Prostate gland (tissue), 2 donors: ENCODE measurements around the gene IRAK3. TPM values are rescaled to one million over a fixed set of nuclear protein-coding genes. Genes with fewer than 3 reads are reported as not detected.

Source experiments
- DNase-seq: peaks from one replicate; pipeline ENCODE4 v3.0.0-alpha.2; 2019; ENCODE audit warnings: low spot score
- H3K27ac ChIP-seq, 2 donors: fragments of 200-600 bp; sonication (generic); 2 replicates each; pipeline ENCODE4 v1.5.1; 2017 to 2019
- H3K27me3 ChIP-seq: fragments of 200-600 bp; sonication (generic); replicated peaks from 2 replicates; pipeline ENCODE4 v1.5.1; 2019; ENCODE audit not compliant: insufficient read depth
- H3K36me3 ChIP-seq, 2 donors: fragments of 200-600 bp; sonication (generic); 1 replicate in 1 of 2; 2 replicates in 1 of 2; pipeline versions ENCODE4 v1.5.1 to v1.8.1; 2017 to 2019
- H3K4me1 ChIP-seq: fragments of 200-600 bp; sonication (generic); replicated peaks from 2 replicates; pipeline ENCODE4 v1.5.1; 2019
- H3K4me3 ChIP-seq, 2 donors: fragments of 200-600 bp; sonication (generic); 2 replicates each; pipeline ENCODE4 v1.5.1; 2017 to 2019
- H3K9me3 ChIP-seq: fragments of 200-600 bp; sonication (generic); 2 replicates; pipeline ENCODE4 v1.5.1; 2017
- POLR2A ChIP-seq: fragments of 450-650 bp; IDR thresholded peaks from one replicate; pipeline ENCODE4 v1.6.1; 2016; ENCODE audit warnings: antibody characterized with exemption, mild to moderate bottlenecking
- POLR2AphosphoS5 ChIP-seq: sonication (generic); formaldehyde crosslinking; IDR thresholded peaks from one replicate; pipeline ENCODE4 v1.6.1; 2017; ENCODE audit warnings: antibody characterized with exemption
- WGBS: methylation state at CpG from one replicate; pipeline ENCODE4 v1.1.5; 2018; 5-methylcytosine and 5-hydroxymethylcytosine counted together
- intact Hi-C: fragments of 100-400 bp; cut with DNase I; formaldehyde crosslinking; loops from one replicate; pipeline ENCODE4 v1.14.2; 2022
- total RNA-seq, 2 donors: library from RNA; depleted of rRNA; stranded (reverse); fragments of >200 nt; gene quantifications; one replicate each; pipeline ENCODE4 v1.1.0, GENCODE V29; 2016
- TF ChIP-seq, protein P1 (sequence below), 4 experiments: fragments of 200-600 bp in 2 of 4; fragments of 450-650 bp in 2 of 4; sonication (generic) in 2 of 4; IDR thresholded peaks; 1 replicate in 3 of 4; 2 replicates in 1 of 4; pipeline ENCODE4 v1.5.1; 2016 to 2019; ENCODE audit warnings: antibody characterized with exemption in 4 of 4, mild to moderate bottlenecking in 2 of 4, moderate library complexity in 2 of 4

Gene IRAK3
- total RNA-seq, 2 donors from 2014 or later = 4.5 to 9.5 TPM

DNA sequence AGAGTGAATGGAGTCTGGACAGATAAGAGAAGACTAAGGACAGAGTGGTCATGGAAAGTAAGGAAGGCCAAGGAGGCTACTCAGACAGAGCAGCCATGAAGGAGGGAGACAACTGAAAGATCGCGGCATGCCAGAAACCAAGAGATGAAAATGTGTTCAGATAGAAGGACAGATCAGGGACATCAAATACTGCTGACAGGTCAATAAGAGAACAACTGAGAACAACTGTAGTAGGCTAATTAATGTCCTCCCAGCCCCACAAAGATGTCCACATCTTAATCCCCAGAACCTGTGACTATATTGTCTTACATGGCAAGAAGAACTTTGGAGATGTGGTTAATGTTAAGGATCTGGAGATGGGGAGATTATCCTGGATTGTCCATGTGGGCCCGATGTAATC is 98.3 kb downstream of the IRAK3 start:
- no peak for TF ChIP-seq POLR2A
- DNase-seq = no peak
- 93% methylated on average over 3 of the region's 3 CpGs for WGBS
- intact Hi-C loops = no loop called here
- Histone ChIP-seq H3K4me3 (no peak overlapping the region), H3K27me3 (no peaks in the 10 kb centered on the region), H3K9me3 (no peaks in the 10 kb centered on the region), H3K4me1 (no peaks in the 10 kb centered on the region), H3K36me3 (no peaks in the 10 kb centered on the region), H3K27ac (no peak overlapping the region)

DNA sequence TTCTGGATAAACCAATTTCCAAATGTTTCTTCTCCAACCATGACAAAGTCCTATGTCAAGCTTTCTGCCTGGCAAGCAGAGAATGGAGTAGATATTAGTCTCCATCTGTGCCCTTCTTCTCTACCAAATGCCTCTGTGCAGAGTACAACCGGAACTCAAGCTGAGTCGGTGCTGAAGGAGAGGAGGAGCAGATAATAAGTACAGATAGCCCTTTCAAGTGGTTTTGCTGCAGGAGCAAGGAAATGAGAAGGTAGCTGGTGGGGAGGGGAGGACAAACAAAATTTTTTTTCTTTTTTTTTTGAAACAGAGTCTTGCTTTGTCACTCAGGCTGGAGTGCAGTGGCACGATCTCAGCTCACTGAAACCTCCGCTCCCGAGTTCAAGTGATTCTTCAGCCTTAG is 99.1 kb downstream of the IRAK3 start:
- H3K9me3 ChIP-seq = no peaks in the 10 kb centered on the region
- no peak for DNase-seq
- H3K27me3 ChIP-seq = no peaks in the 10 kb centered on the region
- H3K4me1 ChIP-seq = no peaks in the 10 kb centered on the region
- TF ChIP-seq POLR2A (no peak), POLR2AphosphoS5 (no peak)
- TF ChIP-seq, protein P1, sequence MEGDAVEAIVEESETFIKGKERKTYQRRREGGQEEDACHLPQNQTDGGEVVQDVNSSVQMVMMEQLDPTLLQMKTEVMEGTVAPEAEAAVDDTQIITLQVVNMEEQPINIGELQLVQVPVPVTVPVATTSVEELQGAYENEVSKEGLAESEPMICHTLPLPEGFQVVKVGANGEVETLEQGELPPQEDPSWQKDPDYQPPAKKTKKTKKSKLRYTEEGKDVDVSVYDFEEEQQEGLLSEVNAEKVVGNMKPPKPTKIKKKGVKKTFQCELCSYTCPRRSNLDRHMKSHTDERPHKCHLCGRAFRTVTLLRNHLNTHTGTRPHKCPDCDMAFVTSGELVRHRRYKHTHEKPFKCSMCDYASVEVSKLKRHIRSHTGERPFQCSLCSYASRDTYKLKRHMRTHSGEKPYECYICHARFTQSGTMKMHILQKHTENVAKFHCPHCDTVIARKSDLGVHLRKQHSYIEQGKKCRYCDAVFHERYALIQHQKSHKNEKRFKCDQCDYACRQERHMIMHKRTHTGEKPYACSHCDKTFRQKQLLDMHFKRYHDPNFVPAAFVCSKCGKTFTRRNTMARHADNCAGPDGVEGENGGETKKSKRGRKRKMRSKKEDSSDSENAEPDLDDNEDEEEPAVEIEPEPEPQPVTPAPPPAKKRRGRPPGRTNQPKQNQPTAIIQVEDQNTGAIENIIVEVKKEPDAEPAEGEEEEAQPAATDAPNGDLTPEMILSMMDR (IDR thresholded peaks at IDR 0.05) = no peak
- WGBS = 65% methylated on average over 5 of the region's 5 CpGs
- H3K4me3 ChIP-seq = no peak overlapping the region
- no peaks in the 10 kb centered on the region for H3K36me3 ChIP-seq
- no peak overlapping the region for H3K27ac ChIP-seq
- intact Hi-C loops = no loop called here

DNA sequence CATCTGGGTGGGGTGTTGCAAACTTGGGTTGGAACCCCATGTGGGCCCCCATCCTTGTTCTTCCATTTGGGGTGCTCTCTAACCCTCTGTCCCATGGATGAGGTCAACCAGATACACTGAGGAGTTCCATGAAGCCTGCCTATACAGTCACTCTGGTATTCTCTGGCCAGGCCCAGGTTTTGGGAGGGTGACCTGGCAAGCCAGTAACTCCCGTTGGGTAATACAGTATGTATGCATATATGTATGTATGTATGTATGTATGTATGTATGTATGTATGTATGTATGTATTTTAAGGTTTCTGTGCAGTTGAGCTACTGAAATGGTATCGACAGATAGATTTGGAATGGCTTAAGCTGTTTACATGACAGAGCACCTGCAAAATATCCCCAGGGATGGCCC is 100.5 kb downstream of the IRAK3 start:
- TF ChIP-seq, protein P1 (IDR thresholded peaks at IDR 0.05) = no peak
- no peak for TF ChIP-seq POLR2A
- no peak for TF ChIP-seq POLR2AphosphoS5
- H3K9me3 ChIP-seq = no peaks in the 10 kb centered on the region
- H3K4me1 ChIP-seq = no peaks in the 10 kb centered on the region
- no peaks in the 10 kb centered on the region for H3K27me3 ChIP-seq
- H3K4me3 ChIP-seq = no peak overlapping the region
- WGBS = 95% methylated on average over 2 of the region's 2 CpGs
- no peaks in the 10 kb centered on the region for H3K36me3 ChIP-seq
- intact Hi-C loops = no loop called here
- no peak overlapping the region for H3K27ac ChIP-seq
- DNase-seq = no peak

DNA sequence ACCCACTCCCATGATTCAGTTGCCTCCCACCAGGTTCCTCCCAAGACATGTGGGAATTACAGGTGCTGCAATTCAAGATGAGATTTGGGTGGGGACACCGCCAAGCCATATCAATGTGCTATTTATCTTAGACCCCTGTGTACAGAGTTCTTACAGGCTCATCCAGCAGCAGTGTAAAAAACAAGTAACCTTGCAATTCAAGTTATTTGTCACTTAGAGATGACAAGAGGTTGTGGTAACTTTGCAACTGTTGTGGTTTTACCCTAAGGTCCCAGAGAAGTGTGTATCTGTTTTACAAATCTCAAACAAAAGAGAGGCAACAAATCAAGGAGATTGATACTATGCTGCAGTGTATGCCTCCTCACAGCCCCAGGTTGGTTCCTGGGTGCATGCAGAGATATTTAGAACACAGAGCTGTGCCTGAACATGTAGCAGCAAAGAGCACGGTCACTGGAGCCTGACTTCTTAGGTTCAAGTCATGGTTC is 101.7 kb downstream of the IRAK3 start:
- no peak for TF ChIP-seq POLR2A
- no peak for TF ChIP-seq POLR2AphosphoS5
- TF ChIP-seq, protein P1 (IDR thresholded peaks at IDR 0.05) = no peak
- no peaks in the 10 kb centered on the region for H3K4me1 ChIP-seq
- no peak overlapping the region for H3K4me3 ChIP-seq
- H3K27ac ChIP-seq = no peak overlapping the region
- intact Hi-C loops = no loop called here
- no peaks in the 10 kb centered on the region for H3K9me3 ChIP-seq
- DNase-seq = no peak
- no peaks in the 10 kb centered on the region for H3K27me3 ChIP-seq
- H3K36me3 ChIP-seq = no peaks in the 10 kb centered on the region
- 65% methylated on average over 2 of the region's 2 CpGs for WGBS

DNA sequence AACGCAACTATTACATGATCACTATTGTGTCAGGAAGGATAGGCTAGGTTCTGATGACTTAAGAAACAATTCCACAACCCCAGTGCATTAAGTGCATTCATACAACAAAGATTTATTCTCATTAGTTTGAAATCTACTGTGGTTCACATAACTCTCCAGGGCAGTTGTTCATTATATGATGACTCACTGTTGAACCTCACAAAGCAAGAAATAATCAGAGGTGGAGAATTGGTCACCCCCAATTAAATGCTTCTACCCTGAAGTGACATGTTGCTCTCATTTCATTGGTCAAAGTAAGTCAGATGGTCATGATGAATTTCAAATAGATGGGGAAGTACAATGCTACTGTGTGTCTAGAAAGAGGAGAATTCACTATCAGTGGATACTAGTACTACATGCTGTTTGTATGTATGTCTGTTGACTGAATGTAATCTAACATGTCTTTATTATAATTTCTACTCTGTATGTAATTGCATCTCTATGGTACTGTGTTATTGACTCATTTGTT is 107.2 kb downstream of the IRAK3 start:
- Histone ChIP-seq H3K36me3 (no peaks in the 10 kb centered on the region), H3K4me3 (no peak overlapping the region), H3K27ac (no peak overlapping the region), H3K27me3 (no peaks in the 10 kb centered on the region), H3K4me1 (no peaks in the 10 kb centered on the region), H3K9me3 (no peaks in the 10 kb centered on the region)
- intact Hi-C loops = no loop called here
- WGBS = 89% methylated on average over 1 of the region's 1 CpG
- DNase-seq = no peak
- TF ChIP-seq POLR2AphosphoS5 = no peak
- TF ChIP-seq, protein P1 (IDR thresholded peaks at IDR 0.05) = no peak
- TF ChIP-seq POLR2A = no peak
